Left ventricle myocardium inferior (tissue), 1 donor: ENCODE results near the gene BTBD9. TPM values are rescaled to one million over a fixed set of nuclear protein-coding genes. Genes with fewer than 3 reads are reported as not detected.
A peak's percentile ranks its signal among the peaks of the same experiment; 100 is the strongest.

Experiments used
- DNase-seq: peaks from one replicate; pipeline ENCODE4 v3.0.0-alpha.2; 2020
- H3K27ac ChIP-seq: fragments of 200-600 bp; replicated peaks from 2 replicates; pipeline ENCODE4 v1.8.0; 2021
- H3K27me3 ChIP-seq: fragments of 200-600 bp; 2 replicates; pipeline ENCODE4 v1.8.0; 2021; ENCODE audit warnings: low read depth
- H3K36me3 ChIP-seq: fragments of 200-600 bp; 2 replicates; pipeline ENCODE4 v1.8.0; 2021
- H3K4me1 ChIP-seq: fragments of 200-600 bp; 2 replicates; pipeline ENCODE4 v1.8.0; 2021
- H3K4me3 ChIP-seq: fragments of 200-600 bp; 2 replicates; pipeline ENCODE4 v1.8.0; 2021; ENCODE audit warnings: mild to moderate bottlenecking, moderate library complexity
- H3K9me3 ChIP-seq: fragments of 200-600 bp; replicated peaks from 2 replicates; pipeline ENCODE4 v1.8.0; 2021
- CTCF ChIP-seq: fragments of 200-600 bp; IDR thresholded peaks from 2 replicates; pipeline ENCODE4 v1.8.0; 2021; ENCODE audit warnings: antibody characterized with exemption, mild to moderate bottlenecking, borderline replicate concordance
- intact Hi-C: fragments of 100-400 bp; cut with micrococcal nuclease; formaldehyde crosslinking; loops from one replicate; pipeline ENCODE4 v1.11.0; 2022
- total RNA-seq: library from RNA; stranded (reverse); fragmentation: NEBNext Ultra II Directional; extraction: Animal tissue kit (Norgen Biotek cat#: 25700); gene quantifications from one replicate; pipeline ENCODE4 v1.2.1, GENCODE V29; 2021
- donor health status: DM: no; HTN: yes; CAD: no; lungs with severe emphysema.

BTBD9 gene
- total RNA-seq, 1 donor from 2014 or later = 16.5 TPM

- intact Hi-C loops = no loop called here
- Histone ChIP-seq H3K9me3 (no peaks in the 10 kb centered on the region), H3K4me3 (no peak overlapping the region), H3K27ac (peak overlapping the region; percentile 42), H3K36me3 (no peaks in the 10 kb centered on the region), H3K4me1 (peaks cover 30% of the 10 kb centered on the region), H3K27me3 (no peaks in the 10 kb centered on the region)
- no peak for DNase-seq
- no peak for TF ChIP-seq CTCF
These were observed 268.8 kb downstream of the BTBD9 start for GRCh38 chr6:38370653-38371601.

GRCh38 chr6:38367231-38367630 lies 272.5 kb downstream of the BTBD9 start:
- no peak overlapping the region for H3K4me3 ChIP-seq
- H3K27ac ChIP-seq = no peak overlapping the region
- peaks cover 39% of the 10 kb centered on the region for H3K4me1 ChIP-seq
- no peak for DNase-seq
- no peaks in the 10 kb centered on the region for H3K9me3 ChIP-seq
- H3K27me3 ChIP-seq = no peaks in the 10 kb centered on the region
- no peaks in the 10 kb centered on the region for H3K36me3 ChIP-seq
- intact Hi-C loops = no loop called here
- TF ChIP-seq CTCF = no peak

GRCh38 chr6:38366234-38366633 lies 273.5 kb downstream of the BTBD9 start:
- Histone ChIP-seq H3K4me1 (peaks cover 36% of the 10 kb centered on the region), H3K27me3 (no peaks in the 10 kb centered on the region), H3K36me3 (no peaks in the 10 kb centered on the region), H3K4me3 (no peak overlapping the region), H3K27ac (no peak overlapping the region), H3K9me3 (no peaks in the 10 kb centered on the region)
- no peak for DNase-seq
- TF ChIP-seq CTCF = no peak
- intact Hi-C loops = no loop called here

- no peak for TF ChIP-seq CTCF
- H3K27ac ChIP-seq = no peak overlapping the region
- H3K4me1 ChIP-seq = peaks cover 21% of the 10 kb centered on the region
These were observed 275.0 kb downstream of the BTBD9 start for GRCh38 chr6:38364775-38365174.

GRCh38 chr6:38364127-38364526 lies 275.6 kb downstream of the BTBD9 start:
- no peak overlapping the region for H3K4me3 ChIP-seq
- DNase-seq = no peak
- TF ChIP-seq CTCF = no peak
- no peaks in the 10 kb centered on the region for H3K36me3 ChIP-seq
- peaks cover 20% of the 10 kb centered on the region for H3K4me1 ChIP-seq
- intact Hi-C loops = no loop called here
- no peaks in the 10 kb centered on the region for H3K9me3 ChIP-seq
- peak overlapping the region; percentile 41 for H3K27ac ChIP-seq
- H3K27me3 ChIP-seq = no peaks in the 10 kb centered on the region

More at GRCh38 chr6:38364775-38365174, 275.0 kb downstream of the BTBD9 start:
- Histone ChIP-seq H3K27me3 (no peaks in the 10 kb centered on the region), H3K4me3 (no peak overlapping the region), H3K36me3 (no peaks in the 10 kb centered on the region), H3K9me3 (no peaks in the 10 kb centered on the region)
- DNase-seq = no peak
- intact Hi-C loops = no loop called here
